Loucy (cell line): ENCODE measurements around the gene EP400.

ENCODE experiments used
- EZH2phosphoT487 ChIP-seq: fragments of 200-600 bp; IDR thresholded peaks from 2 replicates; pipeline ENCODE4 v1.6.1; 2018; ENCODE audit warnings: antibody characterized with exemption, mild to moderate bottlenecking, moderate library complexity, borderline replicate concordance
- TF ChIP-seq, protein P1 (sequence below): fragments of 200-600 bp; sonication (generic); conservative IDR thresholded peaks from 2 replicates; pipeline ENCODE4 v1.5.1; 2014; ENCODE audit warnings: mild to moderate bottlenecking, antibody characterized with exemption, low read length

DNA sequence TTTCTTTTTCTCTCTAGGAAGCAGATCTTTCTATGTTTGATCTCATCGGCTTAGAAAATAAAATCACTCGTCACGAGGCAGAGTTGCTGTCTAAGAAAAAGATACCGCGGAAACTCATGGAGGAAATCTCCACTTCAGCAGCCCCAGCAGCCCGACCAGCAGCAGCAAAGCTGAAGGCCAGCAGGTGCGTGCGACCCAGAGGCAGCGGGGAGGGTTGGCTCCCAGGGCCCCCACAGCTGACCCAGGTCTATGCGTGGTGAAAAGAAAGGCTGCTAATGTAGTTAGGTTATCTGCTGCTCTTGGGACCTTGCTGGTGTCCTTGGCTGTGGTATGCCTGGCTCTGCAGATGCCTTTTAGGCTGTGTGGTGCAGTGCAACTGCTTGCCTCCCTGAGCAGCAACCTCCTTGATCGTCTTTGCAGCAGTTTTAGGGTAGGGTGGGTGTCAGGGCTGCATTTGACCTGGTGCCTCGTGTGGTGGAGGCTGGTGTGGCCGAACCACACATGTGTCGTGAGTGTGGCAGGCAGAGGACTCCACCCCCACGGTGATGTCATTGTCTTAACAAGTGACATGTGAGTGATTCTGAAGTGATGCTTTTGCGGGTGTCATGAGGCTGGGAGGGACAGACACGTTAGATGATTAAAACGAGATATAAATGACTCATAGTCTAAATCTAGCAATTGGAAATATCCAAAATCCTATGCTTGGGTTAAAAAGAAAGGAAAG is 68.6 kb downstream of the EP400 start:
- TF ChIP-seq, protein P1, sequence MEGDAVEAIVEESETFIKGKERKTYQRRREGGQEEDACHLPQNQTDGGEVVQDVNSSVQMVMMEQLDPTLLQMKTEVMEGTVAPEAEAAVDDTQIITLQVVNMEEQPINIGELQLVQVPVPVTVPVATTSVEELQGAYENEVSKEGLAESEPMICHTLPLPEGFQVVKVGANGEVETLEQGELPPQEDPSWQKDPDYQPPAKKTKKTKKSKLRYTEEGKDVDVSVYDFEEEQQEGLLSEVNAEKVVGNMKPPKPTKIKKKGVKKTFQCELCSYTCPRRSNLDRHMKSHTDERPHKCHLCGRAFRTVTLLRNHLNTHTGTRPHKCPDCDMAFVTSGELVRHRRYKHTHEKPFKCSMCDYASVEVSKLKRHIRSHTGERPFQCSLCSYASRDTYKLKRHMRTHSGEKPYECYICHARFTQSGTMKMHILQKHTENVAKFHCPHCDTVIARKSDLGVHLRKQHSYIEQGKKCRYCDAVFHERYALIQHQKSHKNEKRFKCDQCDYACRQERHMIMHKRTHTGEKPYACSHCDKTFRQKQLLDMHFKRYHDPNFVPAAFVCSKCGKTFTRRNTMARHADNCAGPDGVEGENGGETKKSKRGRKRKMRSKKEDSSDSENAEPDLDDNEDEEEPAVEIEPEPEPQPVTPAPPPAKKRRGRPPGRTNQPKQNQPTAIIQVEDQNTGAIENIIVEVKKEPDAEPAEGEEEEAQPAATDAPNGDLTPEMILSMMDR: no peak
- TF ChIP-seq EZH2phosphoT487: no peak
